ENCODE measurements around the gene CCDC92. TPM values are rescaled to one million over a fixed set of nuclear protein-coding genes. Genes with fewer than 3 reads are reported as not detected.
A peak's percentile ranks its signal among the peaks of the same experiment; 100 is the strongest.

CCDC92 gene
- total RNA-seq, 4 donors from 2014 or later = 7.4 to 67.3 (median 32.8) TPM

- peak; percentile 27 to 55 for DNase-seq
- no peaks in the 10 kb centered on the region for H3K36me3 ChIP-seq
- H3K4me3 ChIP-seq = peak overlapping the region; percentile 75 to 97
- no peaks in the 10 kb centered on the region for H3K27me3 ChIP-seq
- no peaks in the 10 kb centered on the region for H3K9me3 ChIP-seq
- TF ChIP-seq CTCF (IDR thresholded peaks at IDR 0.05) (no peak), POLR2A (IDR thresholded peaks at IDR 0.05) (no peak)
- H3K27ac ChIP-seq = peak overlapping the region; percentile 94 to 99
- H3K4me1 ChIP-seq = peaks cover 0 to 10% of the 10 kb centered on the region in 2 donors
- intact Hi-C loops (cut with DNase I; ENCODE audit: low total_unique reads) = no loop called here
Measured at GRCh38 chr12:123973552-123974341, 1.1 kb upstream of the CCDC92 start.

GRCh38 chr12:123971770-123972456, 718 bp downstream of the CCDC92 start:
- intact Hi-C loops (cut with DNase I; ENCODE audit: low total_unique reads) = no loop called here
- DNase-seq = peak; percentile 38 to 42
- no peaks in the 10 kb centered on the region for H3K9me3 ChIP-seq
- H3K27me3 ChIP-seq = no peaks in the 10 kb centered on the region
- H3K36me3 ChIP-seq = no peaks in the 10 kb centered on the region
- peaks cover 0 to 10% of the 10 kb centered on the region in 2 donors for H3K4me1 ChIP-seq
- H3K27ac ChIP-seq = peak overlapping the region; percentile 94 to 99
- TF ChIP-seq POLR2A (IDR thresholded peaks at IDR 0.05) (no peak), CTCF (IDR thresholded peaks at IDR 0.05) (no peak)
- peak overlapping the region; percentile 74 to 97 for H3K4me3 ChIP-seq

- H3K36me3 ChIP-seq = no peaks in the 10 kb centered on the region
- TF ChIP-seq CTCF (IDR thresholded peaks at IDR 0.05) (no peak), POLR2A (IDR thresholded peaks at IDR 0.05) (no peak)
- peaks cover 0 to 10% of the 10 kb centered on the region in 2 donors for H3K4me1 ChIP-seq
- H3K9me3 ChIP-seq = no peaks in the 10 kb centered on the region
- H3K4me3 ChIP-seq = peak overlapping the region; percentile 74 to 97
- DNase-seq = no peak
- peak overlapping the region; percentile 94 to 99 for H3K27ac ChIP-seq
- no peaks in the 10 kb centered on the region for H3K27me3 ChIP-seq
- intact Hi-C loops (cut with DNase I; ENCODE audit: low total_unique reads) = no loop called here
Measured at GRCh38 chr12:123971449-123971769, 1.2 kb downstream of the CCDC92 start.

GRCh38 chr12:123967121-123967586, 5.5 kb downstream of the CCDC92 start:
- no peak overlapping the region for H3K4me3 ChIP-seq
- intact Hi-C loops (cut with DNase I; ENCODE audit: low total_unique reads) = no loop called here
- H3K27ac ChIP-seq = no peak overlapping the region
- H3K27me3 ChIP-seq = no peaks in the 10 kb centered on the region
- no peaks in the 10 kb centered on the region for H3K4me1 ChIP-seq
- TF ChIP-seq CTCF (IDR thresholded peaks at IDR 0.05) (no peak), POLR2A (IDR thresholded peaks at IDR 0.05) (no peak)
- no peak for DNase-seq
- H3K9me3 ChIP-seq = no peaks in the 10 kb centered on the region
- H3K36me3 ChIP-seq = no peaks in the 10 kb centered on the region

GRCh38 chr12:123966596-123966995, 6.0 kb downstream of the CCDC92 start:
- no peaks in the 10 kb centered on the region for H3K4me1 ChIP-seq
- intact Hi-C loops (cut with DNase I; ENCODE audit: low total_unique reads) = no loop called here
- no peak for DNase-seq
- no peak for TF ChIP-seq CTCF (IDR thresholded peaks at IDR 0.05)
- no peaks in the 10 kb centered on the region for H3K27me3 ChIP-seq
- no peaks in the 10 kb centered on the region for H3K9me3 ChIP-seq
- H3K36me3 ChIP-seq = no peaks in the 10 kb centered on the region
- H3K27ac ChIP-seq = no peak overlapping the region
- no peak overlapping the region for H3K4me3 ChIP-seq

Measured in uterus (tissue), 4 donors.